VCaP (cell line): Measurements from ENCODE around the gene MTCH1.
A peak's percentile ranks its signal among the peaks of the same experiment; 100 is the strongest.

Experiments used
- H3K27ac ChIP-seq: fragments of 450-650 bp; 2 replicates; pipeline ENCODE4 v1.5.1; 2017
- CTCF ChIP-seq: fragments of 450-650 bp; conservative IDR thresholded peaks from 2 replicates; pipeline ENCODE4 v1.5.1; 2017; ENCODE audit warnings: mild to moderate bottlenecking, moderate library complexity

Gene MTCH1

GRCh38 chr6:36985808-36986703 lies at the start of gene MTCH1:
Gene MTCH1 (minus strand): TSS chr6:36986196. CDS start chr6:36986173, 23 bp downstream.
- no peak for TF ChIP-seq CTCF
- H3K27ac ChIP-seq, result peak within 1 kb of the TSS; percentile 94

- no peak for TF ChIP-seq CTCF
- H3K27ac ChIP-seq, result no peak overlapping the region
Observed at GRCh38 chr6:37033819-37034795, 48.1 kb upstream of the MTCH1 start.

GRCh38 chr6:37033255-37033654 lies 47.3 kb upstream of the MTCH1 start:
- TF ChIP-seq CTCF, result no peak
- no peak overlapping the region for H3K27ac ChIP-seq

- H3K27ac ChIP-seq, result no peak overlapping the region
- no peak for TF ChIP-seq CTCF
Observed at GRCh38 chr6:37032239-37032638, 46.2 kb upstream of the MTCH1 start.

- H3K27ac ChIP-seq, result no peak overlapping the region
Observed at GRCh38 chr6:37030599-37030998, 44.6 kb upstream of the MTCH1 start.

GRCh38 chr6:37029249-37029971 lies 43.4 kb upstream of the MTCH1 start:
- TF ChIP-seq CTCF, result peak; percentile 77
- no peak overlapping the region for H3K27ac ChIP-seq

More at GRCh38 chr6:37030599-37030998, 44.6 kb upstream of the MTCH1 start:
- no peak for TF ChIP-seq CTCF
